HG02571 (cell line): ENCODE data around the gene SLC5A1.
"Not testable (repeated sequence)": the region's sequence is repeated elsewhere in the genome, so short reads cannot be mapped to it uniquely, and the experiment has no call there.

Source experiments
- ATAC-seq: cut with Tn5 transposase; IDR thresholded peaks from one replicate; pipeline ENCODE4 v1.9.1; 2021; ENCODE audit warnings: mild to moderate bottlenecking, moderate library complexity; ENCODE audit not compliant: unreplicated experiment

The SLC5A1 gene

DNA sequence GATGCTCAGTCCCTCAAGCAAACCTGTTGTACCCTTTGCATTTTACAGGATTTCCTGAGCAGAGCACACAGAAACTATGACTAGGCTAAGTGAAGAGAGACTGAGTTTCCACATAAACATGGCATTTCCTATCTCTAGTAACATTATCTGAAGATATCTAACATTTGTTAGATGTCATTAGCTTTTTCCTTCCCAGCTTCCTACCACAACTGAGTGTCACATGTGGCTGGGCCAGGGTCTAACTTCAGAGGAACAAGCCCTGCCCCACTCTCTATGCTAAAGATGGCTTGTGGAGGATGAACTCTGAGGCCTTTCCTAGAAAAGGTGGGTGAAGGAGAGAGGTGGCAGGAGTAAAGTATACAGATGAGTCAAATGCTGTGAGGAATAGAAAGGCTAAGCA is 99.5 kb downstream of the SLC5A1 start:
- ATAC-seq = no peak

DNA sequence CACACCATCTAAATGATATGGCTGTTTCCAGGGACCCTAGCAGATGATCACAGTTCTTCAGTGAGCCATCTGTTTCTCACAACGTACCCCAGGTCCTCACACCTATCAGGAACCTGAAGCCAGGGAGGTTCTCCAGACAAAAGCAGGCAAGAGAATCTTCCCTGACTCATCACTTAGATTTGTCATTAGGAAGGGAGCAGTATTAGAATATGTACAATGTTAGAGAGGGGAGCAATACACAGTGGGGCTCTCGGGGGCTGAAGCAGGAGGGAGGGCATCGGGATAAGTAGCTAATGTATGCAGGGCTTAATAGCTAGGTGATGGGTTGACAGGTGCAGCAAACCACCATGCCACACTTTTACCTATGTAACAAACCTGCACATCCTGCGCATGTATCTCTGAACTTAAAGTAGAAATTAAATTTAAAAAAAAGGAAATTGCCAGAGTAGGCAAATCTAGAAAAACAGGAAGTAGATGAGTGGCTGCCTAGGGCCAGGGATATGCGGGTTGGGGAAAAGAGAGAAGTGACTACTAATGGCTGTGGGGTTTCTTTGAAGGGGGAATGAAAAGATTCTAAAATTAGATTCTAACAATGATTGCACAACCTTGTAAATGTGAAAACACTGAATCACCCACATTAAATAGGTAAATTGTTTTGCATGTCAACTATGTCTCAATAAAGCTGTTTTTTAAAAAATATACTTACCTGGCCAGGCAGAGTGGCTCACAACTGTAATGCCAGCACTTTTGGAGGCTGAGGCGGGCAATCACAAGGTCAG is 101.6 kb downstream of the SLC5A1 start:
- no peak for ATAC-seq

DNA sequence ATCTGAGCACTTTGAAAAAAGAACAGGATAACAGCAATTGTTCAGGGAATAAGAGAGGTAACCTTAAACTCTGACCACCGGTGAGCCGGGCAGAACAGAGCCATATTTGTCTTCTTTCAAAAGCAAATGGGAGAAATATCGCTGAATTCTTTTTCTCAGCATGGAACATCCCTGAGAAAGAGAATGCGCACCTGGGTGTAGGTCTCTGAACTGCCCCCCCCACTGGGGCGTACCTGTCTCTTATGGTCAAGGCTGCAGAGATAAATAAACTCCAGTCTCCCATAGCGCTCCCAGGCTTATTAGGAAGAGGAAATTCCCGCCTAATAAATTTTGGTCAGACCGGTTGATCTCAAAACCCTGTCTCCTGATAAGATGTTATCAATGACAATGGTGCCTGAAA is 104.1 kb downstream of the SLC5A1 start:
- ATAC-seq = not testable (repeated sequence)

DNA sequence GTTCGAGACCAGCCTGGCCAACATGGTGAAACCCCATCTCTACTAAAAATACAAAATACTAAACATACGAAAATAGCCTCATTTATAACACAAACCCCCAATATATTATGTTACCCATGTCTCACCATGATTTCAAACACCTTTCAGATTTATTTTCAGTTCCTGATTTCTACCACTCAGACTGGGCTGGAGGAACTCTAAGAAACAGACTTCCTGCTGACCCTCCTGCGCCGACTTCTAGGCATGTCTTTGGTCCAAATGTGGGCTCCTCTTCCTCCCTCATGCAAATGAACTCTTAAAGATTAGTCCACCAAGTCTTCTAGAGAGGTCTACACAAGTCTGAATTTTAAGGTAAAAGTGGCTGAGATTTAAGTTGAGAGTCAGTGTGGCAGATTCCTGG is 105.3 kb downstream of the SLC5A1 start:
- ATAC-seq = not testable (repeated sequence)

DNA sequence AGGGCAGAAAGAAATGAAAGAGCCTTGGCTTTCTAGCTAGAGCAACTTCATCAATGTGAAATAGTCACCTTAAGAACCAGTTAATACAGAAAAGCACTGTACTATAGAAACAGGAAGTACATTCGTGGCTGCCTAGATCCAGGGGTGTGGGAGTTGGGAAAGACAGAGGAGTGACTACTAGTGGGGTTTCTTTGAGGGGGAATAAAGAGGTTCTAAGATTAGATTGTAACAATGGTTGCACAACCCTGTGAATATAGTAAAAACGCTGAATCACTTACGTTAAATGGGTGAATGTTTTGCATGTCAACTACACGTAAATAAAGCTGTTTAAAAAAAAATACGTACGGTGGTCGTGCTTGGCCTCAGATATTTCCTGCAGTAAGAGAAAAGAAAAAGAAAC is 107.6 kb downstream of the SLC5A1 start:
- ATAC-seq = not testable (repeated sequence)

DNA sequence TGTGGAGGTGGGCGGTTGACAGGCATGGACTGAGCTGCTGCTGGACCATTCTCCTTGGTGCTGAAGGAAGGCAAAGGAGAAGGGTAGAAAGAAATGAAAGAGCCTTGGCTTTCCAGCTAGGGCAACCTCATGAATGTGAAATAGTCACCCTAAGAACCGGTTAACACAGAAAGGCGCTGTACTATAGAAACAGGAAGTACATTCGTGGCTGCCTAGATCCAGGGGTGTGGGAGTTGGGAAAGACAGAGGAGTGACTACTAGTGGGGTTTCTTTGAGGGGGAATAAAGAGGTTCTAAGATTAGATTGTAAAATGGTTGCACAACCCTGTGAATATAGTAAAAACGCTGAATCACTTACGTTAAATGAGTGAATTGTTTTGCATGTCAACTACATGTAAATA is 108.6 kb downstream of the SLC5A1 start:
- not testable (repeated sequence) for ATAC-seq

DNA sequence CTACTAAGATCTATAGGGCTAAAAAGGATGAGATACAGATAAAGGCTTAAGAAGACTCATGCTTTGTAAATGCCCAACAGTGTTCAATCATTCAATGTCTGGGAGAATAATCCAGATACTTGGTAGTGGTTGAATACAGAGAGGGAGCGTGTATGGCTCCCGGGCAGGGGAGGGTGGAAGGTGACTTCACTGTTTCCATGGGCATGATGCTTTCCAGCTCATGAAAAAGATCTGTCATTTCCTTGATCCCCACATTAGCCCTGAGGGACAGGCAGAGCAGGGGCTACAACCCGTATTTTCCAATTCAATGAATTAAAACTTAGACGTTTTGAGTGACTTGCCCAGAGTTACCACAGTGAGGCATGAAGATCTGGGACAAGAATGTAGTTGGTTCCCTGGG is 111.7 kb downstream of the SLC5A1 start:
- not testable (repeated sequence) for ATAC-seq

DNA sequence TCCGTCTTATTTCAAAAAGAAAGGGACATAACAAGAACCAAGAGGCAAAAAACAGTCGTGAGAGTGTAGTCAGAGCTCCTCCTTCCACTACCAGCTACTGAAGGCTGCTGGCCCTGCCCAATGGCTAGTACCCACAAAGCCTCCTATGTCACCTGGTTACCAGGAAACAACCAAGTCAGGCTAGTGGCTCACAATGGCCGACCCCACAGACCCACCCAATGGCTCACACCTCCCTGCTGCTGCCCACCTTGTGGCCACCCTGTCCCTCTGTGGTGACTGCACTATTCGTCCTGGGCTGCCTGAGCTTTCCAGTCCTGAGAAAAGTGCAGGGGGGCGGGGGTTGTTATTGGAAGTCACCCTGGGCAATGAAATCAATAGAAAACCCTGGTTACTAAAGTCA is 114.6 kb downstream of the SLC5A1 start:
- ATAC-seq = not testable (repeated sequence)

DNA sequence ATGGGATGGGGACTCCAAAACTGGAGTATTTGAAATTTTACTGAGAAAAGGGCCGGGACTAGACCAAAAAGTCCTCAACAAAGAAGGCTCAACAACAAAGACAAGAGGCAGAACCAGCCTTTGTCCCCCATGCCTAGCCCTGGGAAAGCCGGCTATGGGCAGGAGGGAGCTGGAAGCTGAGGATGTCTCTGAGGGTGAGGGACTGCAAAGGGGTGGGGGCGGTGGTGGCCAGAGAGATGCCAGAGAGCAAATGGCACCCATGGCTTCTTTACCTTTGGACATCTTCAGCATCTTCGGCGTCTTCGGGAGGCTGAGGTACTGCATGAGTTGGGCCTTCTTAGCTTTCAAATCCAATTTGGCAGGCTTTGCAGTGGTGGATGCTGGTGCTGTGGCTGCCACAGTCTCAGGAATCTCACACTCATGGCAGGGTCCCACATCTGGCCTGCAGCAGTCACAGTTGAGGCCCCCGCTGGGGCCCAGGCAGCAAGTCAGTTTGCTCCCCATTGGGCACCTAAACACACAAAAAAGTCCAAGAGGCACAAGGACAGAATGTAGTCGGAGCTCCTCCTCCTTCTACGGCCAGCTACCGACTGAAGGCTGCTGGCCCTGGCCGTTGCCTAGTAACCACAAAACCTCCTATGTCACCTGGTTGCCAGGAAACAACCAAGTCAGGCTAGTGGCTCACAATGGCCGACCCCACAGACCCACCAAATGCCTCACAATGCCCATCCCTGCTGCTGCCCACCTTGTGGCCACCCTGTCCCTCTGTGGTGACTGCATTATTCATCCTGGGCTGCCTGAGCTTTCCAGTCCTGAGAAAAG is 115.9 kb downstream of the SLC5A1 start, which contains the start of gene C22orf42:
Gene C22orf42, minus strand, starts transcription at position 592 of the 822 bp plus-strand sequence. Its CDS starts 88 bp downstream, at position 504.
- no peak for ATAC-seq

DNA sequence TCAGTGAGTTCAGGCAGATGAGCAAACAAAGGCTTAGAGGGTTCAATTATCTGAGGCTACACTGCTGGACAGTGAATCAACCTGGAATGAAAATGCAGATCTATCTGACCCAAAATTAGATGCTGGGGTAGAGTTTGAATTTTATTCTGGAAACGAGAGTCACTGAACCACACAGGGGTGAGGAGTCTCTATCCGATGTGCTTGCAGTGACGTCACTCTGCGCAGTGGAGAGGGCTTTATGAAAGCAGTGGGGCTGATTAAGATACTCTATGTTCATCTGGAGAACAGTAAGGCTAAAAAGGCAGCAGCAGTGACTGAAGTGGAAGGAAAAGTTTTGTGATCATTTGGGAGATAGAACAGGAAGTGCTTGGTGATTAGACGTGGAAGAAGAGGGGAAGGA is 117.3 kb downstream of the SLC5A1 start:
- not testable (repeated sequence) for ATAC-seq
